Measurements from ENCODE around the gene LRRN1.

- no peak for TF ChIP-seq CTCF (IDR thresholded peaks at IDR 0.05)
- no peak for TF ChIP-seq POLR2A (IDR thresholded peaks at IDR 0.05)
These were observed 6.9 kb downstream of the LRRN1 start for GRCh38 chr3:3806092-3806491.

Data from heart left ventricle (tissue), 13 donors.